ENCODE measurements around the gene GSTA2.

Gene GSTA2

GRCh38 chr6:52745764-52746201 is 17.5 kb downstream of the GSTA2 start:
- H2AFZ ChIP-seq (ENCODE audit: low read length), result no peak overlapping the region
- no peaks in the 10 kb centered on the region for H3K4me1 ChIP-seq (ENCODE audit: low read length)
- no peak overlapping the region for H3K9ac ChIP-seq (ENCODE audit: low read length)
- H3K79me2 ChIP-seq (ENCODE audit: low read length), result no peaks in the 10 kb centered on the region
- H3K4me3 ChIP-seq (ENCODE audit: low read length), result no peak overlapping the region
- H3K36me3 ChIP-seq (replicated peaks; ENCODE audit: insufficient read depth, low read length), result no peaks in the 10 kb centered on the region
- H3K27me3 ChIP-seq (replicated peaks; ENCODE audit: insufficient read depth, low read length), result no peaks in the 10 kb centered on the region
- H3F3A ChIP-seq (ENCODE audit: insufficient read depth, low read length), result no peaks in the 10 kb centered on the region
- H3K9me3 ChIP-seq (replicated peaks; ENCODE audit: insufficient read depth, low read length), result no peaks in the 10 kb centered on the region
- no peaks in the 10 kb centered on the region for H3K9me2 ChIP-seq (replicated peaks; ENCODE audit: insufficient read depth, low read length)
- no peak overlapping the region for H3K27ac ChIP-seq (ENCODE audit: low read length)
- H4K20me1 ChIP-seq (ENCODE audit: insufficient read depth, low read length), result no peaks in the 10 kb centered on the region
- no peak overlapping the region for H3K4me2 ChIP-seq (ENCODE audit: low read depth, low read length)
- TF ChIP-seq EZH2 (optimal IDR thresholded peaks at IDR 0.05; ENCODE audit: low read depth, low read length) (no peak), EZH2phosphoT487 (IDR thresholded peaks at IDR 0.05; ENCODE audit: low read length) (no peak), CTCF (IDR thresholded peaks at IDR 0.05; ENCODE audit: low read length) (no peak)
- no peak for DNase-seq

GRCh38 chr6:52741872-52742271 is 21.4 kb downstream of the GSTA2 start:
- no peak for DNase-seq
- Histone ChIP-seq H3K9me3 (replicated peaks; ENCODE audit: insufficient read depth, low read length) (no peaks in the 10 kb centered on the region), H3K4me2 (ENCODE audit: low read depth, low read length) (no peak overlapping the region), H3K27ac (ENCODE audit: low read length) (no peak overlapping the region), H3K4me1 (ENCODE audit: low read length) (no peaks in the 10 kb centered on the region), H4K20me1 (ENCODE audit: insufficient read depth, low read length) (no peaks in the 10 kb centered on the region), H3K36me3 (replicated peaks; ENCODE audit: insufficient read depth, low read length) (no peaks in the 10 kb centered on the region), H3K9me2 (replicated peaks; ENCODE audit: insufficient read depth, low read length) (no peaks in the 10 kb centered on the region), H3K4me3 (ENCODE audit: low read length) (no peak overlapping the region), H3K9ac (ENCODE audit: low read length) (no peak overlapping the region), H3K27me3 (replicated peaks; ENCODE audit: insufficient read depth, low read length) (no peaks in the 10 kb centered on the region), H3F3A (ENCODE audit: insufficient read depth, low read length) (no peaks in the 10 kb centered on the region), H3K79me2 (ENCODE audit: low read length) (no peaks in the 10 kb centered on the region), H2AFZ (ENCODE audit: low read length) (no peak overlapping the region)
- TF ChIP-seq CTCF (IDR thresholded peaks at IDR 0.05; ENCODE audit: low read length) (no peak), EZH2phosphoT487 (IDR thresholded peaks at IDR 0.05; ENCODE audit: low read length) (no peak), EZH2 (optimal IDR thresholded peaks at IDR 0.05; ENCODE audit: low read depth, low read length) (no peak)

- no peaks in the 10 kb centered on the region for H3K27me3 ChIP-seq (replicated peaks; ENCODE audit: insufficient read depth, low read length)
- H3K9me3 ChIP-seq (replicated peaks; ENCODE audit: insufficient read depth, low read length), result no peaks in the 10 kb centered on the region
- no peaks in the 10 kb centered on the region for H4K20me1 ChIP-seq (ENCODE audit: insufficient read depth, low read length)
- H3K9me2 ChIP-seq (replicated peaks; ENCODE audit: insufficient read depth, low read length), result no peaks in the 10 kb centered on the region
- TF ChIP-seq CTCF (IDR thresholded peaks at IDR 0.05; ENCODE audit: low read length) (no peak), EZH2 (optimal IDR thresholded peaks at IDR 0.05; ENCODE audit: low read depth, low read length) (no peak), EZH2phosphoT487 (IDR thresholded peaks at IDR 0.05; ENCODE audit: low read length) (no peak)
- H3K4me3 ChIP-seq (ENCODE audit: low read length), result no peak overlapping the region
- H3K36me3 ChIP-seq (replicated peaks; ENCODE audit: insufficient read depth, low read length), result no peaks in the 10 kb centered on the region
- H3K4me2 ChIP-seq (ENCODE audit: low read depth, low read length), result no peak overlapping the region
- H3K9ac ChIP-seq (ENCODE audit: low read length), result no peak overlapping the region
- H2AFZ ChIP-seq (ENCODE audit: low read length), result no peak overlapping the region
- H3F3A ChIP-seq (ENCODE audit: insufficient read depth, low read length), result no peaks in the 10 kb centered on the region
- H3K27ac ChIP-seq (ENCODE audit: low read length), result no peak overlapping the region
- no peaks in the 10 kb centered on the region for H3K4me1 ChIP-seq (ENCODE audit: low read length)
- no peak for DNase-seq
- no peaks in the 10 kb centered on the region for H3K79me2 ChIP-seq (ENCODE audit: low read length)
Observed at GRCh38 chr6:52739627-52740026, 23.6 kb downstream of the GSTA2 start.

Data from MM.1S (cell line).